ENCODE measurements around the gene SLC13A5. TPM values are rescaled to one million over a fixed set of nuclear protein-coding genes. Genes with fewer than 3 reads are reported as not detected.

Gene SLC13A5
- total and polyA plus RNA-seq, 10 of the 15 experiments (the other 5 are each of a cell fraction or from before 2014, with no cell fraction given) = 0.23 TPM; not detected in 9

DNA sequence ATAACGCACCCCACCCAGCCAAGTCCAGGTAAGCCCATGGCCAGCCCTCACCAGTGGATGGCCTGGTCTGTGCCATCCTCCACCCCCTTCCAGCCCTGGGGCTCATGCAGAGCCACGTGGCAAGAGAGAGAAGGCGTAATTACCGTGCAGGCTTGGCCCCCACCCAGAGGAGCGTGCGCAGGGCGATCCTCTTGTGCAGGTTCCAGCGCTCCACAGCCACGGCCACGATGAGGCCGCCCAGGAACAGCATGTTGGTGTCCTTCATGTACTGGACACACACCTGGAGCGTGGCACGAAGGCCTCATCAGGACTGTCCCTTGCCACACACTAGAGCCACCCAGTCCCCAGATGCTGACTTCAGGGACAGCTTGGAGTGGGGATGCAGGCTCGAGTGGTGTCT is 6.7 kb downstream of the SLC13A5 start:
- ATAC-seq (no peak), DNase-seq (ENCODE audit: low read depth, low spot score) (no peak), FAIRE-seq (no peak)
- no TSS peak for BruUV-seq (replicated peaks)
- no peaks in the 10 kb centered on the region for H3K4me1 ChIP-seq (ENCODE audit: control insufficient read depth, insufficient read depth, low read length)
- no peak overlapping the region for H3K9ac ChIP-seq (ENCODE audit: control insufficient read depth, insufficient read depth, low read length)
- RAD21 ChIA-PET (ENCODE audit: unreplicated experiment) = no interaction called here
- intact Hi-C loops (cut with micrococcal nuclease; ENCODE audit: unreplicated experiment) (no loop called here), in situ Hi-C loops (cut with MboI) (no loop called here)
- 32% methylated on average over 14 of the region's 14 CpGs for WGBS (ENCODE audit: insufficient coverage, insufficient replicate concordance, low lambda C conversion rate, missing lambda C conversion rate)
- CTCF ChIA-PET = interaction anchor here (0.6 kb wide), 1 partner anchor 145 kb away, joined by 3 read pairs; no protein-coding TSS in a partner anchor
- POLR2A ChIA-PET = no interaction called here
- SMC1A ChIA-PET (ENCODE audit: uncharacterized antibody, unreplicated experiment) = no interaction called here
- no peak overlapping the region for H2AFZ ChIP-seq (ENCODE audit: control insufficient read depth, low read depth, low read length)
- H3K27ac ChIP-seq (ENCODE audit: control insufficient read depth, insufficient read depth) = no peak overlapping the region
- H3K4me3 ChIP-seq = no peak overlapping the region
- H4K20me1 ChIP-seq (ENCODE audit: control insufficient read depth, insufficient read depth) = no peaks in the 10 kb centered on the region
- H3K4me2 ChIP-seq (ENCODE audit: control insufficient read depth, insufficient read depth) = no peak overlapping the region
- H3K36me3 ChIP-seq (ENCODE audit: control insufficient read depth in 2 of 2, insufficient read depth in 2 of 2, low read length in 1 of 2) = no peaks in the 10 kb centered on the region
- no peaks in the 10 kb centered on the region for H3K79me2 ChIP-seq (ENCODE audit: control insufficient read depth, insufficient read depth, low read length)
- no peaks in the 10 kb centered on the region for H3K9me3 ChIP-seq (replicated peaks; ENCODE audit: control insufficient read depth, insufficient read depth, low read length)
- peaks cover 0 to 4% of the 10 kb centered on the region in 2 experiments; a peak in 2 of 4 replicates for H3K27me3 ChIP-seq (replicated peaks in 1 of 2; ENCODE audit: control insufficient read depth in 2 of 2, insufficient read depth in 2 of 2, low read length in 1 of 2)
- TF ChIP-seq ZSCAN29 (IDR thresholded peaks at IDR 0.05) (no peak), PBX3 (IDR thresholded peaks at IDR 0.05; ENCODE audit: insufficient replicate concordance, low read depth, low read length) (no peak), CBX3 (IDR thresholded peaks at IDR 0.05; ENCODE audit: borderline replicate concordance, low read depth) (no peak), ETV6 (conservative IDR thresholded peaks at IDR 0.05 in 1 of 2, IDR thresholded peaks at IDR 0.05 in 1 of 2; ENCODE audit: borderline replicate concordance in 1 of 2, low read depth in 1 of 2) (no peak), RUNX3 (IDR thresholded peaks at IDR 0.05; ENCODE audit: low read length) (no peak)

DNA sequence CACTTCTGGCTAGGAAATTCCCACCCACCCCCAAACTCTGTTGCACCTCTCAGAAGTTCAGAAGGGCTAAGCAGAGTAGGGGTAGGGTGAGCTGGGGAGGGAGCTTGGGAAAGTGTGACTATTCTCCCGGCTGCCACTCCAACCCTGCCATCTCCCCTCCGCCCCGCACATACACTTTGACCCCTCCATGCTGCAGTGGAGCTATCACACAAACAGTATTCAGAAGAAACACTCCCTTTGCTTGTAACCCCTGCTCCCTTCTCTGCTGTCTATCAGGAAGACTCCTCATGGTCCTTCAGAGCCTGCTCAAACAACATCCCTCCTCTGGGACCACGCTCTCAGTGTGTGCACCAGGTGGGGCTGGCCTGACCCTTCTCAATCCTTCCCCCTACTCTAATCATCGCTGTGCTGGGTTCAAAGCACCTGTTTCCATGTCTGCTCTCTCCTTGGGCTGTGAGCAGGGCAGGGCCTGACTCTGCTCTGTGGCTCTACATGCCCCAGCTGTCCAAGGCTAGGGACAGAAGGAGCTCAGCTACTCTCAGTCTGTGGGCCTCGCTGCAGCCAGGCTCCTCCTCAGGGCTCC is 8.6 kb downstream of the SLC13A5 start:
- 2% methylated on average over 6 of the region's 6 CpGs for WGBS (ENCODE audit: insufficient coverage, insufficient replicate concordance, low lambda C conversion rate, missing lambda C conversion rate)
- no peak overlapping the region for H3K9ac ChIP-seq (ENCODE audit: control insufficient read depth, insufficient read depth, low read length)
- ATAC-seq = no peak
- POLR2A ChIA-PET = interaction anchor here (0.5 kb wide), 1 partner anchor 12 kb away, joined by 7 read pairs; no protein-coding TSS in a partner anchor
- H3K79me2 ChIP-seq (ENCODE audit: control insufficient read depth, insufficient read depth, low read length) = no peaks in the 10 kb centered on the region
- no peak overlapping the region for H3K4me2 ChIP-seq (ENCODE audit: control insufficient read depth, insufficient read depth)
- intact Hi-C loops (cut with micrococcal nuclease; ENCODE audit: unreplicated experiment) = no loop called here
- BruUV-seq (replicated peaks) = no TSS peak
- no peak overlapping the region for H3K27ac ChIP-seq (ENCODE audit: control insufficient read depth, insufficient read depth)
- SMC1A ChIA-PET (ENCODE audit: uncharacterized antibody, unreplicated experiment) = no interaction called here
- no peak overlapping the region for H3K4me3 ChIP-seq
- H3K9me3 ChIP-seq (replicated peaks; ENCODE audit: control insufficient read depth, insufficient read depth, low read length) = no peaks in the 10 kb centered on the region
- in situ Hi-C loops (cut with MboI) = no loop called here
- H3K36me3 ChIP-seq (ENCODE audit: control insufficient read depth in 2 of 2, insufficient read depth in 2 of 2, low read length in 1 of 2) = no peaks in the 10 kb centered on the region
- DNase-seq (ENCODE audit: low read depth, low spot score) = no peak
- no peaks in the 10 kb centered on the region; a peak in 2 of 4 replicates for H3K27me3 ChIP-seq (replicated peaks in 1 of 2; ENCODE audit: control insufficient read depth in 2 of 2, insufficient read depth in 2 of 2, low read length in 1 of 2)
- CTCF ChIA-PET = no interaction called here
- RAD21 ChIA-PET (ENCODE audit: unreplicated experiment) = no interaction called here
- no peaks in the 10 kb centered on the region for H4K20me1 ChIP-seq (ENCODE audit: control insufficient read depth, insufficient read depth)
- H3K4me1 ChIP-seq (ENCODE audit: control insufficient read depth, insufficient read depth, low read length) = no peaks in the 10 kb centered on the region
- FAIRE-seq = no peak
- no peak overlapping the region for H2AFZ ChIP-seq (ENCODE audit: control insufficient read depth, low read depth, low read length)
- no peak for TF ChIP-seq ZNF217 (IDR thresholded peaks at IDR 0.05)
- TF ChIP-seq NFIC (IDR thresholded peaks at IDR 0.05; ENCODE audit: low read depth, low read length) = no peak
- no peak for TF ChIP-seq RELB (IDR thresholded peaks at IDR 0.05; ENCODE audit: low read depth)
- no peak for TF ChIP-seq SMARCA5 (IDR thresholded peaks at IDR 0.05)
- TF ChIP-seq SPI1 (IDR thresholded peaks at IDR 0.05; ENCODE audit: borderline replicate concordance, insufficient read depth, low read depth, low read length) = no peak
- no peak for TF ChIP-seq SREBF1 (IDR thresholded peaks at IDR 0.05; ENCODE audit: low read length)
- TF ChIP-seq BRCA1 (IDR thresholded peaks at IDR 0.05; ENCODE audit: low read depth, low read length) = no peak
- TF ChIP-seq PBX3 (IDR thresholded peaks at IDR 0.05; ENCODE audit: insufficient replicate concordance, low read depth, low read length) = no peak
- TF ChIP-seq GATAD2B (conservative IDR thresholded peaks at IDR 0.05; ENCODE audit: low read depth) = no peak
- TF ChIP-seq SMAD1 (IDR thresholded peaks at IDR 0.05; ENCODE audit: low read depth, partially characterized antibody) = no peak
